Measurements from ENCODE around the gene LPCAT1. TPM values are rescaled to one million over a fixed set of nuclear protein-coding genes. Genes with fewer than 3 reads are reported as not detected.
"Not testable (repeated sequence)": the region's sequence is repeated elsewhere in the genome, so short reads cannot be mapped to it uniquely, and the experiment has no call there.

Gene LPCAT1
- total RNA-seq, 1 experiment from 2014 or later, result 75.0 TPM

DNA sequence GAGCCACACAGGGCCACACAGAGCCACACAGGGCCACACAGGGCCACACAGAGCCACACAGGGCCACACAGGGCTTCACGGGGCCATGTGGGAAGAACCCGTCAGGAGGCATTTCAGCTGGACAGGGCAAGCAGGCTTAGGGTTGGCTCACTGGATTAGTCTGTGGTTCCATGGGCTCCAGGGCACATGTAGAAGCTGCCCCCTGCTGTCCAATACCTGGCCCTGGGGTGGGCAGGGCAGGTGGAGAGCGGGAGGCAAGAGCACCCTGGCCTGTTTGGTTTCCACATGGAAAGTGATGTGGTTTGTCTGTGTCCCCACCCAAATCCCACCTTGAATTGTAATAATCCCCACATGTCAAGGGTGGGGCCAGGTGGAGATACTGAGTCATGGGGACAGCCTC, 16.4 kb upstream of the LPCAT1 start:
- Histone ChIP-seq H3K79me2 (ENCODE audit: insufficient read depth, low read length) (no peaks in the 10 kb centered on the region), H2AFZ (ENCODE audit: low read depth, low read length, poor library complexity, severe bottlenecking) (no peak overlapping the region), H3K9me2 (ENCODE audit: insufficient read depth) (no peaks in the 10 kb centered on the region), H3K27ac (ENCODE audit: low read depth, low read length) (peak overlapping the region; percentile 85; the same call in 1 of the 2 replicates), H3K9me3 (ENCODE audit: control insufficient read depth in 1 of 2, insufficient read depth in 1 of 2, low read depth in 1 of 2, low read length in 2 of 2) (no peaks in the 10 kb centered on the region), H3K4me1 (ENCODE audit: control insufficient read depth in 1 of 2, insufficient read depth in 2 of 2, low read length in 2 of 2) (peaks cover 0 to 6% of the 10 kb centered on the region in 2 experiments; a peak in 2 of 4 replicates), H3K4me2 (ENCODE audit: low read length) (no peak overlapping the region), H3K9ac (ENCODE audit: low read length) (no peak overlapping the region), H3K27me3 (ENCODE audit: insufficient read depth, low read length) (0 out of 2 replicates have a peak, but pooled peaks cover 5% of the 10 kb centered on the region), H4K20me1 (ENCODE audit: insufficient read depth) (no peaks in the 10 kb centered on the region), H3K36me3 (ENCODE audit: control insufficient read depth in 1 of 2, insufficient read depth in 2 of 2, low read length in 2 of 2) (no peaks in the 10 kb centered on the region), H3K4me3 (replicated peaks in 1 of 2; ENCODE audit: low read depth in 1 of 2, low read length in 2 of 2) (no peak overlapping the region)
- intact Hi-C loops (cut with micrococcal nuclease), result no loop called here
- RAD21 ChIA-PET (ENCODE audit: low non-redundant PET in 1 of 2, low total read pairs in 2 of 2, uncharacterized antibody in 2 of 2, unreplicated experiment in 2 of 2), result interaction anchor here in 1 of 2 experiments (0.6 kb wide), 1 partner anchor 60 kb away, joined by 5 read pairs; no protein-coding TSS in a partner anchor
- CTCF ChIA-PET, result no interaction called here
- POLR2A ChIA-PET, result no interaction called here
- BruUV-seq (replicated peaks), result no TSS peak
- peak; percentile 50 for TF ChIP-seq RAD21 (IDR thresholded peaks at IDR 0.05; ENCODE audit: low read depth)
- no peak for TF ChIP-seq EZH2 (IDR thresholded peaks at IDR 0.05)
- TF ChIP-seq, protein P1, sequence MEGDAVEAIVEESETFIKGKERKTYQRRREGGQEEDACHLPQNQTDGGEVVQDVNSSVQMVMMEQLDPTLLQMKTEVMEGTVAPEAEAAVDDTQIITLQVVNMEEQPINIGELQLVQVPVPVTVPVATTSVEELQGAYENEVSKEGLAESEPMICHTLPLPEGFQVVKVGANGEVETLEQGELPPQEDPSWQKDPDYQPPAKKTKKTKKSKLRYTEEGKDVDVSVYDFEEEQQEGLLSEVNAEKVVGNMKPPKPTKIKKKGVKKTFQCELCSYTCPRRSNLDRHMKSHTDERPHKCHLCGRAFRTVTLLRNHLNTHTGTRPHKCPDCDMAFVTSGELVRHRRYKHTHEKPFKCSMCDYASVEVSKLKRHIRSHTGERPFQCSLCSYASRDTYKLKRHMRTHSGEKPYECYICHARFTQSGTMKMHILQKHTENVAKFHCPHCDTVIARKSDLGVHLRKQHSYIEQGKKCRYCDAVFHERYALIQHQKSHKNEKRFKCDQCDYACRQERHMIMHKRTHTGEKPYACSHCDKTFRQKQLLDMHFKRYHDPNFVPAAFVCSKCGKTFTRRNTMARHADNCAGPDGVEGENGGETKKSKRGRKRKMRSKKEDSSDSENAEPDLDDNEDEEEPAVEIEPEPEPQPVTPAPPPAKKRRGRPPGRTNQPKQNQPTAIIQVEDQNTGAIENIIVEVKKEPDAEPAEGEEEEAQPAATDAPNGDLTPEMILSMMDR (IDR thresholded peaks at IDR 0.05 in 2 of 3, conservative IDR thresholded peaks at IDR 0.05 in 1 of 3; ENCODE audit: borderline replicate concordance in 1 of 3, insufficient read depth in 1 of 3, low read depth in 2 of 3, low read length in 2 of 3), result peak in 2 of 3 experiments; percentile 8 to 18; a peak in 1 of 6 replicates
- ATAC-seq, result no peak; the same call in 1 of the 2 replicates
- DNase-seq (ENCODE audit: low read depth, low spot score), result no peak

- DNase-seq (ENCODE audit: low read depth, low spot score); intact Hi-C loops (cut with micrococcal nuclease); H3K27me3 ChIP-seq (ENCODE audit: insufficient read depth, low read length); RAD21 ChIA-PET (ENCODE audit: low non-redundant PET in 1 of 2, low total read pairs in 2 of 2, uncharacterized antibody in 2 of 2, unreplicated experiment in 2 of 2); H2AFZ ChIP-seq (ENCODE audit: low read depth, low read length, poor library complexity, severe bottlenecking); H3K4me3 ChIP-seq (replicated peaks in 1 of 2; ENCODE audit: low read depth in 1 of 2, low read length in 2 of 2); POLR2A ChIA-PET; H3K4me1 ChIP-seq (ENCODE audit: control insufficient read depth in 1 of 2, insufficient read depth in 2 of 2, low read length in 2 of 2); H3K4me2 ChIP-seq (ENCODE audit: low read length); H3K9ac ChIP-seq (ENCODE audit: low read length); H3K79me2 ChIP-seq (ENCODE audit: insufficient read depth, low read length); H3K9me2 ChIP-seq (ENCODE audit: insufficient read depth); H4K20me1 ChIP-seq (ENCODE audit: insufficient read depth); H3K9me3 ChIP-seq (ENCODE audit: control insufficient read depth in 1 of 2, insufficient read depth in 1 of 2, low read depth in 1 of 2, low read length in 2 of 2); CTCF ChIA-PET; ATAC-seq; H3K36me3 ChIP-seq (ENCODE audit: control insufficient read depth in 1 of 2, insufficient read depth in 2 of 2, low read length in 2 of 2); BruUV-seq (replicated peaks): not testable (repeated sequence)
- peak overlapping the region; percentile 85 for H3K27ac ChIP-seq (ENCODE audit: low read depth, low read length)
Observed at GRCh38 chr5:1539393-1540161, 15.8 kb upstream of the LPCAT1 start.

Measured in HCT116 (cell line).